Peyer's patch (tissue), 4 donors: ENCODE data around the gene KARS1. TPM values are rescaled to one million over a fixed set of nuclear protein-coding genes. Genes with fewer than 3 reads are reported as not detected.
"Not testable (repeated sequence)": the region's sequence is repeated elsewhere in the genome, so short reads cannot be mapped to it uniquely, and the experiment has no call there.

Experiments used
- DNase-seq, 3 donors: peaks; one replicate each; pipeline ENCODE4 v3.0.0-alpha.2; 2017 to 2019
- H3K27ac ChIP-seq, 4 donors: fragments of 200-600 bp; sonication (generic); one replicate each; pipeline ENCODE4 v1.5.1; 2016 to 2019
- H3K27me3 ChIP-seq, 2 donors: fragments of 200-600 bp; sonication (generic); one replicate each; pipeline ENCODE4 v1.5.1; 2019
- H3K36me3 ChIP-seq, 3 donors: fragments of 200-600 bp; sonication (generic); one replicate each; pipeline ENCODE4 v1.5.1; 2016 to 2019
- H3K4me1 ChIP-seq, 4 donors: fragments of 200-600 bp; sonication (generic); one replicate each; pipeline ENCODE4 v1.5.1; 2016 to 2019
- H3K4me3 ChIP-seq, 4 donors: fragments of 200-600 bp; sonication (generic); 1 replicate in 3 of 4; 2 replicates in 1 of 4; pipeline ENCODE4 v1.5.1; 2016 to 2019; ENCODE audit warnings: mild to moderate bottlenecking in 1 of 4
- H3K9me3 ChIP-seq, 4 donors: fragments of 200-600 bp; sonication (generic); one replicate each; pipeline ENCODE4 v1.5.1; 2016 to 2019; ENCODE audit warnings: mild to moderate bottlenecking in 1 of 4
- POLR2A ChIP-seq, 2 donors: fragments of 450-650 bp; IDR thresholded peaks; one replicate each; pipeline ENCODE4 v1.5.1; 2017; ENCODE audit warnings: antibody characterized with exemption in 2 of 2, mild to moderate bottlenecking in 2 of 2, moderate library complexity in 2 of 2
- total RNA-seq, 4 donors: library from RNA; depleted of rRNA; stranded (reverse); fragments of >200 nt; gene quantifications; one replicate each; pipeline ENCODE4 v1.1.0, GENCODE V29; 2016
- TF ChIP-seq, protein P1 (sequence below), 6 experiments: fragments of 450-650 bp in 4 of 6; fragments of 200-600 bp in 2 of 6; sonication (generic) in 1 of 6; IDR thresholded peaks; one replicate each; pipeline ENCODE4 v1.5.1; 2017 to 2019; ENCODE audit warnings: antibody characterized with exemption in 6 of 6, mild to moderate bottlenecking in 3 of 6, moderate library complexity in 1 of 6

KARS1 gene
- total RNA-seq, 4 donors from 2014 or later = 71.3 to 87.5 (median 82.7) TPM

DNA sequence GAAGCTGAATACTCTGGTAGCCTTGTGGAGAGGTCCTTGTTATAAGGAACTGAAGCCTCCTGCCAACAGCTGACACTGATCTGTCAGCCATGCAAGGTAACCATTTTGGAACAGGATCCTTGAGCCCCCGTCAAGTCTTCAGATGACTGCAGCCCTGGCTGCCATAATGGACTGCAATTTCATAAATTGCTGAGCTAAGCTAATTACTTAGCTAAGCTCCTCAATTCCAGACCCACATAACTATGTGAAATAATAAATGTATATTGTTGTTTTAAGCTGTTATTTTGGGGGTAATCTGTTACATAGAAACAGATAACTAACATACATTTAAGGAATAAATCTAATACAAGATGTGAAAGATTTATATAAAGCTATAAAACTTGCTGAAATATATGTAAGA is 41.0 kb downstream of the KARS1 start:
- no peak overlapping the region for H3K27ac ChIP-seq
- no peaks in the 10 kb centered on the region for H3K27me3 ChIP-seq
- no peaks in the 10 kb centered on the region for H3K9me3 ChIP-seq
- peaks cover 0 to 84% (median 0%) of the 10 kb centered on the region in 3 donors for H3K36me3 ChIP-seq
- TF ChIP-seq, protein P1, sequence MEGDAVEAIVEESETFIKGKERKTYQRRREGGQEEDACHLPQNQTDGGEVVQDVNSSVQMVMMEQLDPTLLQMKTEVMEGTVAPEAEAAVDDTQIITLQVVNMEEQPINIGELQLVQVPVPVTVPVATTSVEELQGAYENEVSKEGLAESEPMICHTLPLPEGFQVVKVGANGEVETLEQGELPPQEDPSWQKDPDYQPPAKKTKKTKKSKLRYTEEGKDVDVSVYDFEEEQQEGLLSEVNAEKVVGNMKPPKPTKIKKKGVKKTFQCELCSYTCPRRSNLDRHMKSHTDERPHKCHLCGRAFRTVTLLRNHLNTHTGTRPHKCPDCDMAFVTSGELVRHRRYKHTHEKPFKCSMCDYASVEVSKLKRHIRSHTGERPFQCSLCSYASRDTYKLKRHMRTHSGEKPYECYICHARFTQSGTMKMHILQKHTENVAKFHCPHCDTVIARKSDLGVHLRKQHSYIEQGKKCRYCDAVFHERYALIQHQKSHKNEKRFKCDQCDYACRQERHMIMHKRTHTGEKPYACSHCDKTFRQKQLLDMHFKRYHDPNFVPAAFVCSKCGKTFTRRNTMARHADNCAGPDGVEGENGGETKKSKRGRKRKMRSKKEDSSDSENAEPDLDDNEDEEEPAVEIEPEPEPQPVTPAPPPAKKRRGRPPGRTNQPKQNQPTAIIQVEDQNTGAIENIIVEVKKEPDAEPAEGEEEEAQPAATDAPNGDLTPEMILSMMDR (IDR thresholded peaks at IDR 0.05) = no peak
- TF ChIP-seq POLR2A (IDR thresholded peaks at IDR 0.05) = no peak
- H3K4me3 ChIP-seq = no peak overlapping the region
- no peak for DNase-seq
- no peaks in the 10 kb centered on the region for H3K4me1 ChIP-seq

DNA sequence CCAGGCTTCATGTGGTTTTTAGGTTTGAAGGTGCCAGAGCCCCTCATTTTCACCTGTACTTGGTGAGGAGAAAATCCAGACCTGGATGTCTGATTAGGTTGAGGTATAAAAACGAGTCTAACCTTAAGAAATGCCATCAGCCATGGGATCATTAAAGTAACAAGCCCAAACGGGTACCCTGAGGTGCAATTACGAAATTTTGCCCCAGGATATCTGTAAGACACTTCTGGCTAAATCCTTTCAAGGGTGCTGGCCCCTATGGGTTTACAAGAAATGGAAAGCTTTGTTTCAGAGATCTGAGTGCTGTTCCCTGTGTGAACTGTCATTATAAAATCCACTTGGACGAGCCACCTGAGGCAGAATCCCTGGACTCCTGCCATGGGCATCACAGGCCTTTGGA is 44.2 kb downstream of the KARS1 start:
- Histone ChIP-seq H3K4me3 (no peak overlapping the region), H3K9me3 (no peaks in the 10 kb centered on the region), H3K27ac (no peak overlapping the region), H3K36me3 (peaks cover 0 to 77% (median 0%) of the 10 kb centered on the region in 3 donors), H3K4me1 (no peaks in the 10 kb centered on the region), H3K27me3 (no peaks in the 10 kb centered on the region)
- DNase-seq = no peak
- TF ChIP-seq, protein P1 (IDR thresholded peaks at IDR 0.05) = no peak
- no peak for TF ChIP-seq POLR2A (IDR thresholded peaks at IDR 0.05)

DNA sequence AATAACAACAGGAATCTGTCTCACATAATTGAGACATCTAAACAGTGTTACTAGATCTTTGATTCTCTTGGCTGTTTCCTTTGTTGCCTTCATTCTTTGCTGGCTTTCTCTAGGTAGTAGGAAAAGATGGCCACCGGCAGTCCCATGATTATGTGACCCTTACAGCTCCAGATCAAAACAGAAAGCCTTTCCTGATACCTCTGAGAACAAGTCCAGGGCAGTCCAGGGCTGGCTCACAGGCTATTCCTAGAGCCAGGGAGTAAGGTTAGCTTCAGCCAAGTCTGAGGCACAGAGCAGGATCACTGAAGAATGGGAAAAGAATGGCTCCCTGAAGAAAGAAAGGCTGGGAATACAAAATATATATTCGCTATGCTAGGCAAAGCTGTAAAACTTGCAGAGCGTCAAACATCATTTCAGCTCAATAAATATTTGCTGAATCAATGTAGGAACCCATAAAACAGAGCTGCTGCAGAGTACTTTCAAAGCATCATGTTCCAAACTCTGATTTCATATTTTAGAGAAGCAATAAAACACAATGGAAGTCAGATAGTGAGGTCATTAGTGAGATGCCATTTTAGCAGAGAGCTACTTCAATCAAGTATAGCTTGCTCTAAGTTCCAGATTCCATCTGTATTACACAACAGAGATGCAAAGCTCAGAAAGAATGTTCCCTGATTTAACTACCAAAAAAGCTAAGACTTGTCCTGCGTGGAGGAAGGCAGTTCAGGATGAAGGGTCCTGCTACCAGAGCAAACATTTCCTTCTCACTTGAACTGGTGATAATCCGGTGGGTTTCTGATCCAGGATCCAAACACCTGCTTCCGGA is 47.8 kb downstream of the KARS1 start:
- no peaks in the 10 kb centered on the region for H3K4me1 ChIP-seq
- TF ChIP-seq, protein P1 (IDR thresholded peaks at IDR 0.05) = no peak
- TF ChIP-seq POLR2A (IDR thresholded peaks at IDR 0.05) = no peak
- no peak overlapping the region for H3K4me3 ChIP-seq
- H3K27me3 ChIP-seq = no peaks in the 10 kb centered on the region
- no peaks in the 10 kb centered on the region for H3K9me3 ChIP-seq
- peaks cover 0 to 60% (median 0%) of the 10 kb centered on the region in 3 donors for H3K36me3 ChIP-seq
- no peak for DNase-seq
- no peak overlapping the region for H3K27ac ChIP-seq

DNA sequence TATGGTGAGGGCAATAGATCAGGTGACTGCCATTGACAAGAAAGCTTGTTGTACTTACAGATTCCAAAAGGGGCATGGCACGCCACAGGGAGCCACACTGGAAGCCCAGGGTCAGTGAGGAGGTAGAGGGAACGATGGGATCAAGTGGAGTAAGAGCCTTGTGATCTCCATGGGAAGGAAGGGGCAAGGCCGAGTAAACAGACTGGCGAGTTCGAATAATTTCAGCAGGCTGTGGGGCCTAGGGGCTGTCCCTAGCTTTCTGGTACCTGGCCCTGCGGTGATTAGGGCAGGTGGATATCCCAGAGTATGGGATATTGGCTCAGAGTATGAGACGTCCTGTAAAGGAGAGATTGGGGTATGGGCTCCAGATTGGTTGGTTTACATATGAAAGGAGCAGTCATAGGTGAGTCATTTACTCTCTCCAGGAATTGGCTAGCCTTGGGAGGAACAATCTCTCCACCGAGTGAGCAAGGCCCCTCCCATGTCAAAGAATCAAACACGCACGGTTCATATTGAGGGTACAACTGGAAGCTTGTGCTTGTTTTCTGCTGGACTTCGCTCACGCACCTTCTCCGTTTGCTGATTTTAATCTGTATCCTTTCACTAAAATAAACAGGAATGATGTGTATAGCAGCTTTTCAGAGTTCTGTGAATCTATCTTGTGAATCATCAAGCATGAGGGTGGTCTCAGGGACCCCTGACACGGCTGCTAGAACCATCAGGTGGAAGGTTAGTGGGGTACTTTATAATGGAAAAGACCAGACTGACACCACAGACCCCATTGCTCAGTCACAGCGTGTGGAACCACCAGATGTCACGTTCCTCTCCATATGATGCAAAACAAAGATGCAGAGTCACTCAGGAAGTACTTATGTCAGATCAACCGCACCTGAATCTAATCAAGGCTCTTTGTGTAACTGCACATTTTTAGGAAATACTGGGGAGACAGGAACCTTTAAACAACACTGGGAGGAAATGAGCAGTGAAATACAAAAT is 53.3 kb downstream of the KARS1 start:
- no peaks in the 10 kb centered on the region for H3K4me1 ChIP-seq
- TF ChIP-seq POLR2A (IDR thresholded peaks at IDR 0.05) = no peak
- TF ChIP-seq, protein P1 (IDR thresholded peaks at IDR 0.05) = no peak
- no peak overlapping the region for H3K4me3 ChIP-seq
- no peaks in the 10 kb centered on the region for H3K27me3 ChIP-seq
- peak overlapping the region in 1 of 4 donors; percentile 3 for H3K27ac ChIP-seq
- DNase-seq = no peak
- H3K36me3 ChIP-seq = peaks cover 0 to 12% (median 0%) of the 10 kb centered on the region in 3 donors
- no peaks in the 10 kb centered on the region for H3K9me3 ChIP-seq

DNA sequence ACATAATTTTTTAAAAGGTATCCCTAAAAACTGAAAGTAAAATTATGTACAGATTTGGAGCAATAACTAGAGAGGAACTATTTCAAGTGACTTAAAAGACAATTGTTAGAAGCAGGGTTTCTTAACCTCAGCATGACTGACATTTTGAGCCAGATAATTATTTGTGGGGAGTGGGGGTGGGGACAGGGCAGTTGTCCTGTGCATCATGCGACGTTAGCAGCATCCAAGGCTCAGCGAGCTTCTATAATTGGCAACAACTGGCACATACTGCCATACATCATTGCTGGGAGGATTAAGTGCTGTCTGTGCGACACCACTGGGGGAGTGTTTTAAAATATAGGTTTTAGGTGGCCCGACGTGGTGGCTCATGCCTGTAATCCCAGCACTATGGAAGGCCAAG is 54.2 kb downstream of the KARS1 start:
- Histone ChIP-seq H3K4me1 (no peaks in the 10 kb centered on the region), H3K4me3 (no peak overlapping the region), H3K9me3 (no peaks in the 10 kb centered on the region), H3K27ac (no peak overlapping the region), H3K27me3 (no peaks in the 10 kb centered on the region), H3K36me3 (peaks cover 0 to 11% (median 0%) of the 10 kb centered on the region in 3 donors)
- no peak for TF ChIP-seq POLR2A (IDR thresholded peaks at IDR 0.05)
- TF ChIP-seq, protein P1 (IDR thresholded peaks at IDR 0.05) = no peak
- DNase-seq = no peak

DNA sequence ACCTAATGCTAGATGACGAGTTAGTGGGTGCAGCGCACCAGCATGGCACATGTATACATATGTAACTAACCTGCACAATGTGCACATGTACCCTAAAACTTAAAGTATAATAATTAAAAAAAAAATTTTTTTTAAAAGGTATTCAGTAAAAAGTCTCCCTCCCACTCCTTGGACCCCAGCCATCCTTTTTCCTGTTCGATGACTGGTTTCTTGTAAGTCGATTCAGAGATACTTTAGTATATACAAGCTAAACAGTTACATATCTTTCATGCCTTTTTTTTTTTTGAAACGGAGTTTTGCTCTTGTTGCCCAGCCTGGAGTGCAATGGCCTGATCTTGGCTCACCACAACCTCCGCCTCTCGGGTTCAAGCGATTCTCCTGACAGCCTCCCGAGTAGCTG is 55.5 kb downstream of the KARS1 start:
- H3K9me3 ChIP-seq, H3K4me3 ChIP-seq, H3K36me3 ChIP-seq, H3K27ac ChIP-seq, H3K27me3 ChIP-seq, H3K4me1 ChIP-seq, DNase-seq: not testable (repeated sequence)
